ENCODE data around the gene RABEP1.

RABEP1 gene

DNA sequence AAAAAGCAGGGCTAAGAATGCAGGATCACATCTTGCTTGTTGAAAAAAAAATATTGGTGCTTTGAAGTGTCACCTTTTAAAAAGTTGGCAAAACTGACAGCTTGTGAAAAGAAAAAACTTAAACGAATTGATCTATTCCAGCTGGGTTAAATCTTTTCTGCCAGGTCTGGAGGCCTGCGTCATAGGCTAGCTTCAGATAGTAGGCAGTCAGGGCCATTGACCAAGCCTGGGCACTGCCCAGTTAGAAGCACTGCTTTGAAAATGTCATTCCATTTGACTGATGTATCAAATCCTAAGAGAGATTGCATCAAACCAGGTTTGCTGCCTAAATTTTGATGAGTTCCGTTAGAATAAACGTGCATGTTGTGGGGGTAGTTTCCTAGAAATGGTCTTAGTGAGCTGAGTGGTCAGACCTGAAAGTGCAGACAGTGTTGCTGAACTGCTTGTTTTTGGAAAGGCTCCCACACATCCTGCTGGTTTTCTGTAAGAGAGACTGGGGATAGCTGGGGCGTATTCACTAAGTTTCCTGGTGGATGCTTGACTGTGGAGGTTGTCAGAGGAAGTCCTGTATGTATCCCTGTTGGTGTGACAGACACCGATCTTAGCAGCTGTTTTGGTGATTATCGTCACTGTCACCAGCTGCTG lies 98.5 kb downstream of the RABEP1 start:
- no peak overlapping the region for H3K4me3 ChIP-seq (ENCODE audit: low read length)
- no peak overlapping the region for H2AFZ ChIP-seq (ENCODE audit: low read depth, low read length)
- H3K4me2 ChIP-seq (ENCODE audit: low read length) = no peak overlapping the region
- no peaks in the 10 kb centered on the region for H3K4me1 ChIP-seq (ENCODE audit: low read length)
- no peak for TF ChIP-seq EZH2phosphoT487 (IDR thresholded peaks at IDR 0.05; ENCODE audit: low read depth)
- TF ChIP-seq, protein P1, sequence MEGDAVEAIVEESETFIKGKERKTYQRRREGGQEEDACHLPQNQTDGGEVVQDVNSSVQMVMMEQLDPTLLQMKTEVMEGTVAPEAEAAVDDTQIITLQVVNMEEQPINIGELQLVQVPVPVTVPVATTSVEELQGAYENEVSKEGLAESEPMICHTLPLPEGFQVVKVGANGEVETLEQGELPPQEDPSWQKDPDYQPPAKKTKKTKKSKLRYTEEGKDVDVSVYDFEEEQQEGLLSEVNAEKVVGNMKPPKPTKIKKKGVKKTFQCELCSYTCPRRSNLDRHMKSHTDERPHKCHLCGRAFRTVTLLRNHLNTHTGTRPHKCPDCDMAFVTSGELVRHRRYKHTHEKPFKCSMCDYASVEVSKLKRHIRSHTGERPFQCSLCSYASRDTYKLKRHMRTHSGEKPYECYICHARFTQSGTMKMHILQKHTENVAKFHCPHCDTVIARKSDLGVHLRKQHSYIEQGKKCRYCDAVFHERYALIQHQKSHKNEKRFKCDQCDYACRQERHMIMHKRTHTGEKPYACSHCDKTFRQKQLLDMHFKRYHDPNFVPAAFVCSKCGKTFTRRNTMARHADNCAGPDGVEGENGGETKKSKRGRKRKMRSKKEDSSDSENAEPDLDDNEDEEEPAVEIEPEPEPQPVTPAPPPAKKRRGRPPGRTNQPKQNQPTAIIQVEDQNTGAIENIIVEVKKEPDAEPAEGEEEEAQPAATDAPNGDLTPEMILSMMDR (IDR thresholded peaks at IDR 0.05; ENCODE audit: low read depth, low read length) = no peak
- H3K79me2 ChIP-seq (ENCODE audit: low read length) = no peaks in the 10 kb centered on the region
- H3K27ac ChIP-seq (ENCODE audit: low read length) = no peak overlapping the region
- H3K9ac ChIP-seq (ENCODE audit: low read length) = no peak overlapping the region
- H4K20me1 ChIP-seq (ENCODE audit: insufficient read depth, low read length) = no peaks in the 10 kb centered on the region
- H3K9me3 ChIP-seq (ENCODE audit: insufficient read depth, low read length) = no peaks in the 10 kb centered on the region
- H3K27me3 ChIP-seq (ENCODE audit: low read depth, low read length) = no peaks in the 10 kb centered on the region
- H3K36me3 ChIP-seq (replicated peaks; ENCODE audit: low read depth, low read length) = peaks cover 64% of the 10 kb centered on the region

DNA sequence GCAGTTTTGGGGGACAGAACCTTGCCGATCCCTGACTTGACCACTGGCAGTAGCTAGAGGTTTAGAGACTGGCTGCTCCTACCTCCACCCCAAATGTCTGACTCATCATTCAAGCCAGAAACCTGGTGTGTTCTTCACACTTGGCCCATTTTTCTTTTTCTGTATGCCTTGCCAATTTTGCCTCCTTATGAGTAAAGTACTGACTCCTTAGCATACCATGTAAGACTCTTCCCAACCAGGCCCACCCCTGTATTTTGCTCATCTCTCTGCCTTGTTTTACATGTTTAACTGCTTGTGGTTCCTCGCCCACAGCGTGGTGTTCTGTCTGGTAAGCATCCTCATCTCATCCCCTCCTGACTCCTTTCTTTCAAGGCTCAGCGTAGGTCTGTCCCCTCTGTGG lies 99.5 kb downstream of the RABEP1 start:
- Histone ChIP-seq H3K9me3 (ENCODE audit: insufficient read depth, low read length) (no peaks in the 10 kb centered on the region), H3K9ac (ENCODE audit: low read length) (no peak overlapping the region), H2AFZ (ENCODE audit: low read depth, low read length) (no peak overlapping the region), H3K4me1 (ENCODE audit: low read length) (no peaks in the 10 kb centered on the region), H3K36me3 (replicated peaks; ENCODE audit: low read depth, low read length) (peaks cover 73% of the 10 kb centered on the region), H3K27ac (ENCODE audit: low read length) (no peak overlapping the region), H3K79me2 (ENCODE audit: low read length) (no peaks in the 10 kb centered on the region), H4K20me1 (ENCODE audit: insufficient read depth, low read length) (no peaks in the 10 kb centered on the region), H3K27me3 (ENCODE audit: low read depth, low read length) (no peaks in the 10 kb centered on the region), H3K4me2 (ENCODE audit: low read length) (no peak overlapping the region), H3K4me3 (ENCODE audit: low read length) (no peak overlapping the region)
- TF ChIP-seq EZH2phosphoT487 (IDR thresholded peaks at IDR 0.05; ENCODE audit: low read depth) = no peak
- TF ChIP-seq, protein P1 (IDR thresholded peaks at IDR 0.05; ENCODE audit: low read depth, low read length) = no peak

DNA sequence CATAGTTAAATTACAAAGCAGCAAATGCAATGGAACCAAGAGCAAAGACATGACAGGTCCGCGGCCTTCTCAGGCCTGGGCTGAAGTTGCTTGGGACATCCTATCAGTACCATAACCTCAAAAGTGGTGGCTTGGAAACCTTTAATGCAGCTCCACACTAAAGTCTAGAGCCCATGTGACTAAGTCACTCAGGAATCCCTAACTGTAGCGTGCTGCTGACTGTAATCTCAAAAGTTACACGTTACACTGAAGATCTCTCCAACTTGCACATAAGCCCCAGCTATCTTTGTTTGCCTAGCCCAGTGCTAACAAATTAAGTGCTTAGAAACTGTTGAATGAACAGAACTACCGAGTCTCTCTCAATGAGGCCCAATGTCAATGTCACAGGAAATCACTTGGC lies 109.6 kb downstream of the RABEP1 start:
- H3K4me3 ChIP-seq (ENCODE audit: low read length) = no peak overlapping the region
- H3K9me3 ChIP-seq (ENCODE audit: insufficient read depth, low read length) = no peaks in the 10 kb centered on the region
- no peak overlapping the region for H3K4me2 ChIP-seq (ENCODE audit: low read length)
- H2AFZ ChIP-seq (ENCODE audit: low read depth, low read length) = no peak overlapping the region
- H3K9ac ChIP-seq (ENCODE audit: low read length) = no peak overlapping the region
- H3K27ac ChIP-seq (ENCODE audit: low read length) = no peak overlapping the region
- TF ChIP-seq, protein P1 (IDR thresholded peaks at IDR 0.05; ENCODE audit: low read depth, low read length) = no peak
- TF ChIP-seq EZH2phosphoT487 (IDR thresholded peaks at IDR 0.05; ENCODE audit: low read depth) = no peak
- H4K20me1 ChIP-seq (ENCODE audit: insufficient read depth, low read length) = no peaks in the 10 kb centered on the region
- no peaks in the 10 kb centered on the region for H3K4me1 ChIP-seq (ENCODE audit: low read length)
- no peaks in the 10 kb centered on the region for H3K27me3 ChIP-seq (ENCODE audit: low read depth, low read length)
- H3K36me3 ChIP-seq (replicated peaks; ENCODE audit: low read depth, low read length) = peaks cover 56% of the 10 kb centered on the region
- H3K79me2 ChIP-seq (ENCODE audit: low read length) = no peaks in the 10 kb centered on the region

DNA sequence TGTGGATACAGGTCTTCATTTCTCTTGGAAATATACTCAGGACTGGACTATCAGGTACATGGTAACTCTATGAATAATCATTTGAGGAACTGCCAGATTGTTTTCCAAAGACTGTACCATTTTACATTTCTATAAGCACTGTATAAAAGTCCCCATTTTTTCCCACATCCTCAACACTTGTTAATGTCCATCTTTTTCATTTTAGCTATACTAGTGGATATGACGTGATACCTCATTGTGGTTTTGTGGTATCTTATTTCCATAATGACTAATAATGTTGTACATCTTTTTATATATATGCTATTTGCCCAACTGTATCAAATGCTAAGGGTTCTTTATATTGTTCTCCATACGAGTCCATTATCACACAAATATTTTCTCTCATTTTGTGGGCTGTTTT lies 114.5 kb downstream of the RABEP1 start:
- Histone ChIP-seq H2AFZ (ENCODE audit: low read depth, low read length) (no peak overlapping the region), H3K4me2 (ENCODE audit: low read length) (no peak overlapping the region), H3K9me3 (ENCODE audit: insufficient read depth, low read length) (no peaks in the 10 kb centered on the region), H3K4me3 (ENCODE audit: low read length) (no peak overlapping the region), H3K4me1 (ENCODE audit: low read length) (no peaks in the 10 kb centered on the region), H3K9ac (ENCODE audit: low read length) (no peak overlapping the region), H3K79me2 (ENCODE audit: low read length) (no peaks in the 10 kb centered on the region), H3K27ac (ENCODE audit: low read length) (no peak overlapping the region), H3K36me3 (replicated peaks; ENCODE audit: low read depth, low read length) (peaks cover 54% of the 10 kb centered on the region), H3K27me3 (ENCODE audit: low read depth, low read length) (no peaks in the 10 kb centered on the region), H4K20me1 (ENCODE audit: insufficient read depth, low read length) (no peaks in the 10 kb centered on the region)
- no peak for TF ChIP-seq EZH2phosphoT487 (IDR thresholded peaks at IDR 0.05; ENCODE audit: low read depth)
- TF ChIP-seq, protein P1 (IDR thresholded peaks at IDR 0.05; ENCODE audit: low read depth, low read length) = no peak

Data from OCI-LY3 (cell line).